Activated CD8-positive, alpha-beta memory T cell treated with anti-CD3 and anti-CD28 coated beads, Interleukin-2, amount 50 U/mL, for 48 hours (primary cell): ENCODE results near the gene LGI2.
"Not testable (repeated sequence)": the region's sequence is repeated elsewhere in the genome, so short reads cannot be mapped to it uniquely, and the experiment has no call there.

Experiments
- DNase-seq: peaks from one replicate; pipeline ENCODE4 v3.0.0-alpha.2; 2020

LGI2 gene

GRCh38 chr4:25030277-25031076, at the start of gene LGI2:
TSS of gene LGI2 (minus strand) at chr4:25030946. CDS start at chr4:25030693, 253 bp downstream.
- DNase-seq = no peak

GRCh38 chr4:25078523-25078922, 47.8 kb upstream of the LGI2 start:
- no peak for DNase-seq

- DNase-seq = no peak
These were observed 46.1 kb upstream of the LGI2 start for GRCh38 chr4:25076625-25077398.

GRCh38 chr4:25075851-25076250, 45.1 kb upstream of the LGI2 start:
- no peak for DNase-seq

GRCh38 chr4:25075129-25075528, 44.4 kb upstream of the LGI2 start:
- no peak for DNase-seq

GRCh38 chr4:25070545-25070944, 39.8 kb upstream of the LGI2 start:
- DNase-seq = no peak

GRCh38 chr4:25069014-25069413, 38.3 kb upstream of the LGI2 start:
- no peak for DNase-seq

GRCh38 chr4:25068386-25068785, 37.6 kb upstream of the LGI2 start:
- DNase-seq = no peak

- no peak for DNase-seq
These were observed 35.3 kb upstream of the LGI2 start for GRCh38 chr4:25065932-25066590.

- no peak for DNase-seq
These were observed 34.7 kb upstream of the LGI2 start for GRCh38 chr4:25065431-25065858.

- DNase-seq = not testable (repeated sequence)
These were observed 33.7 kb upstream of the LGI2 start for GRCh38 chr4:25064447-25064846.

GRCh38 chr4:25063116-25063515, 32.4 kb upstream of the LGI2 start:
- DNase-seq = no peak

GRCh38 chr4:25062098-25062497, 31.4 kb upstream of the LGI2 start:
- DNase-seq = no peak

GRCh38 chr4:25061602-25062001, 30.9 kb upstream of the LGI2 start:
- no peak for DNase-seq

GRCh38 chr4:25060963-25061340, 30.2 kb upstream of the LGI2 start:
- DNase-seq = no peak

- DNase-seq = no peak
These were observed 29.7 kb upstream of the LGI2 start for GRCh38 chr4:25060241-25060962.

- DNase-seq = no peak
These were observed 29.0 kb upstream of the LGI2 start for GRCh38 chr4:25059791-25060190.

GRCh38 chr4:25058796-25059195, 28.1 kb upstream of the LGI2 start:
- DNase-seq = no peak

- no peak for DNase-seq
These were observed 26.6 kb upstream of the LGI2 start for GRCh38 chr4:25057299-25057698.

- DNase-seq = not testable (repeated sequence)
These were observed 21.3 kb upstream of the LGI2 start for GRCh38 chr4:25052037-25052436.

GRCh38 chr4:25051534-25051933, 20.8 kb upstream of the LGI2 start:
- DNase-seq = no peak

GRCh38 chr4:25050370-25051078, 19.8 kb upstream of the LGI2 start:
- DNase-seq = no peak
